Activated CD4-positive, CD25-positive, alpha-beta regulatory T cell treated with anti-CD3 and anti-CD28 coated beads, Interleukin-2, amount 50 U/mL, for 24 hours (primary cell): Measurements from ENCODE around the gene H6PD.

Experiments used
- ATAC-seq, 2 donors: fragments of 150-1000 bp; cut with Tn5 transposase; one replicate each; pipeline ENCODE4 v1.10.0; 2021; ENCODE audit warnings: mild to moderate bottlenecking in 1 of 2, moderate library complexity in 1 of 2

The H6PD gene

GRCh38 chr1:9242338-9242969, 7.9 kb downstream of the H6PD start:
- ATAC-seq = no peak

GRCh38 chr1:9243066-9243739, 8.6 kb downstream of the H6PD start:
- no peak for ATAC-seq

GRCh38 chr1:9244501-9245229, 10.1 kb downstream of the H6PD start:
- no peak for ATAC-seq

GRCh38 chr1:9245230-9245619, 10.7 kb downstream of the H6PD start:
- no peak for ATAC-seq

GRCh38 chr1:9245661-9246060, 11.1 kb downstream of the H6PD start:
- no peak for ATAC-seq

GRCh38 chr1:9246215-9246614, 11.6 kb downstream of the H6PD start:
- no peak for ATAC-seq

GRCh38 chr1:9246841-9247785, 12.5 kb downstream of the H6PD start:
- no peak for ATAC-seq

GRCh38 chr1:9247894-9248293, 13.3 kb downstream of the H6PD start:
- no peak for ATAC-seq

GRCh38 chr1:9248341-9249262, 14.0 kb downstream of the H6PD start:
- ATAC-seq = no peak

GRCh38 chr1:9249263-9249533, 14.6 kb downstream of the H6PD start:
- no peak for ATAC-seq

- no peak for ATAC-seq
These were observed 15.2 kb downstream of the H6PD start for GRCh38 chr1:9249534-9250410.

- no peak for ATAC-seq
These were observed 16.1 kb downstream of the H6PD start for GRCh38 chr1:9250411-9251381.

- no peak for ATAC-seq
These were observed 16.9 kb downstream of the H6PD start for GRCh38 chr1:9251501-9251900.

GRCh38 chr1:9253004-9253403, 18.4 kb downstream of the H6PD start:
- ATAC-seq = no peak

GRCh38 chr1:9253453-9254105, 19.0 kb downstream of the H6PD start:
- ATAC-seq = no peak

- ATAC-seq = no peak
These were observed 21.8 kb downstream of the H6PD start for GRCh38 chr1:9256332-9256731.

GRCh38 chr1:9257851-9258250, 23.3 kb downstream of the H6PD start:
- ATAC-seq = no peak

GRCh38 chr1:9258629-9259028, 24.1 kb downstream of the H6PD start:
- ATAC-seq = no peak
